HepG2 (cell line): ENCODE measurements around the gene RGS11.

ENCODE experiments used
- ATF7 ChIP-seq, 2 experiments: fragments of 450-650 bp in 1 of 2; sonication (generic) in 1 of 2; formaldehyde crosslinking in 1 of 2; IDR thresholded peaks; 2 replicates each; pipeline versions ENCODE4 v1.4.0 to v1.6.1; 2016 to 2020; ENCODE audit warnings: antibody characterized with exemption in 1 of 2, mild to moderate bottlenecking in 1 of 2, missing genetic modification reagents in 1 of 2
- KDM3A ChIP-seq: IDR thresholded peaks from 2 replicates; pipeline ENCODE4 v1.6.1; 2018; ENCODE audit warnings: low read depth, missing compliant biosample characterization
- KMT2A ChIP-seq: sonication (generic); formaldehyde crosslinking; IDR thresholded peaks from 2 replicates; pipeline ENCODE4 v1.4.0; 2020; ENCODE audit warnings: missing genetic modification reagents
- NBN ChIP-seq: fragments of 450-650 bp; conservative IDR thresholded peaks from 2 replicates; pipeline ENCODE4 v1.6.1; 2017
- PHF20 ChIP-seq: sonication (generic); formaldehyde crosslinking; IDR thresholded peaks from 2 replicates; pipeline ENCODE4 v1.5.0; 2020; ENCODE audit warnings: mild to moderate bottlenecking, missing genetic modification reagents
- ZMYM4 ChIP-seq: sonication (generic); formaldehyde crosslinking; IDR thresholded peaks from 2 replicates; pipeline ENCODE4 v1.8.1; 2023; ENCODE audit warnings: mild to moderate bottlenecking, missing genetic modification reagents
- ZNF501 ChIP-seq: sonication (generic); formaldehyde crosslinking; IDR thresholded peaks from 2 replicates; pipeline ENCODE4 v1.5.1; 2020; ENCODE audit warnings: mild to moderate bottlenecking, moderate library complexity, missing genetic modification reagents
- TF ChIP-seq, protein P1 (sequence below), 2 experiments: sonication (generic) in 1 of 2; formaldehyde crosslinking in 1 of 2; IDR thresholded peaks; 2 replicates each; pipeline versions ENCODE4 v1.5.1 to v1.6.1; 2011 to 2020; ENCODE audit warnings: borderline replicate concordance in 1 of 2, low read depth in 1 of 2, low read length in 1 of 2, mild to moderate bottlenecking in 1 of 2, missing genetic modification reagents in 1 of 2, moderate library complexity in 1 of 2

DNA sequence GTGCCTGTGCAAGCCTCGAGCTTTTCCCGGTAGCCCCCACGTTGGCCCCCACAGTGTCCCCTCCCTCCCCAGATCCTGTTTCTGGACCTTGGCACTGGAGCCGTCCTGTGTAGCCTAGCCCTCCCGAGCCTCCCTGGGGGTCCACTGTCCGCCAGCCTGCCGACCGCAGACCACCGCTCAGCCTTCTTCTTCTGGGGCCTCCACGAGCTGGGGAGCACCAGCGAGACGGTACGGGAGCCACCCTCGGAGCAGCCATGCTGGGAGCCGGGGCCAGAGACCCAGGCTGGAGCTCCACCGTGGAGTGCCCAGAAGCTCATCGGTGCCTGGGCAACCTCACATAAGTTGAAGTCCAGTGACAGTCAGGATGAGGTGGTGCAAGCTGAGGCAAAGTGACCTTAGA, 11.8 kb downstream of the RGS11 start:
- TF ChIP-seq ATF7 (IDR thresholded peaks at IDR 0.05): no peak
- TF ChIP-seq ATF7 (CRISPR knock-in tag; IDR thresholded peaks at IDR 0.05): no peak
- no peak for TF ChIP-seq KDM3A (CRISPR knock-in tag)
- TF ChIP-seq ZNF501: no peak
- TF ChIP-seq, protein P1, sequence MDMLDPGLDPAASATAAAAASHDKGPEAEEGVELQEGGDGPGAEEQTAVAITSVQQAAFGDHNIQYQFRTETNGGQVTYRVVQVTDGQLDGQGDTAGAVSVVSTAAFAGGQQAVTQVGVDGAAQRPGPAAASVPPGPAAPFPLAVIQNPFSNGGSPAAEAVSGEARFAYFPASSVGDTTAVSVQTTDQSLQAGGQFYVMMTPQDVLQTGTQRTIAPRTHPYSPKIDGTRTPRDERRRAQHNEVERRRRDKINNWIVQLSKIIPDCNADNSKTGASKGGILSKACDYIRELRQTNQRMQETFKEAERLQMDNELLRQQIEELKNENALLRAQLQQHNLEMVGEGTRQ (IDR thresholded peaks at IDR 0.05; ENCODE audit: low read depth, low read length): no peak
- TF ChIP-seq, protein P1 (CRISPR knock-in tag; IDR thresholded peaks at IDR 0.05; ENCODE audit: borderline replicate concordance): no peak
- no peak for TF ChIP-seq PHF20 (CRISPR knock-in tag)
- no peak for TF ChIP-seq ZMYM4
- no peak for TF ChIP-seq KMT2A (CRISPR knock-in tag)
- TF ChIP-seq NBN: no peak
